ENCODE data around the gene CSPG5. TPM values are rescaled to one million over a fixed set of nuclear protein-coding genes. Genes with fewer than 3 reads are reported as not detected.

Gene CSPG5
- total and polyA plus RNA-seq, 8 donors = under 0.01 to 3.8 (median 0.35) TPM; not detected in 3

DNA sequence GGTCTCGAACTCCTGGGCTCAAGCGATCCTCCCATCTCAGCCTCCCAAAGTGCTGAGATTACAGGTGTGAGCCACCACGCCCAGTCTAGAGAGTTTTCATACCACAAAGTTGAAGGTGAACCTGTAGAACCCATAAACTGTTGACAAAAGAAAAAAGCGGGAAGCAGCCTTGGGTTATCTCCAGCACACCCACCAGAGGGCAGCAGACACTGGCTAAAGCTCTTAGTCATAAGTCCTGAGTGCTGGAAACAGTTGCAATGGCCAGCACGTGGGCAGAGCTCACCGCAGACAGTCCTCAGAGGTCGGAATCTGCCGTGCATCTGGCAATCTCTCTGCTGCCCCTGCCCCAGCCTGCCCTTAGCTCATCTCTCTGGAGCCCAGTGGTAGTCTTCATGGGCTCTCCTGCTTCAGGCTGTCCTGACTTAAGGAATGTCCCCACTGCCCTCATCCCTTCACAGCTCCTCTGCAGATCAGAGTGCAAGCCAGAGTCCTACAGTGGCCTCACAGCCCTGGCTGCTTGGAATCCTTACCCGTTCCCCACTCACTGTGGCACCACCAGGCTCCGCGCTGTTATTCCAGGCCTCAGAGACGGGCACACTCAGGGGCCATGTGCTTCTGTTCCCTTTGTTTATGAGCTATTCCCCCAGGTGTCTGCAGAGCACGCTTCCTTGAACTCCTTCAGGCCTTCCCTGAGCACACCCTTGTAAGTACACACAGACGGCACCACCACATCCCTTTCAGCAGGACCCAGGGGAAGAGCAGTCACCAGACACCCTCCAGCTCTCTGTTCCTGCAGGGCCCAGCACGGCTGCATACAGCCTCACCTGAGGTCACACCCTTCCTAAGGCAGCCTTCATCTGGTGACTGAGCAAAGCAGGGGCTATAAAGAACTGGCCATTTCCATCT lies 56.3 kb downstream of the CSPG5 start:
- H3K27ac ChIP-seq = no peak overlapping the region
- H3K4me3 ChIP-seq = no peak overlapping the region
- H3K36me3 ChIP-seq = no peaks in the 10 kb centered on the region
- H3K27me3 ChIP-seq = no peaks in the 10 kb centered on the region
- no peaks in the 10 kb centered on the region for H3K9me3 ChIP-seq
- intact Hi-C loops (cut with DNase I; ENCODE audit: low total_unique reads) = loop anchor here (5.0 kb wide), 1 partner anchor 270 kb away; no protein-coding TSS in a partner anchor
- TF ChIP-seq EP300 (IDR thresholded peaks at IDR 0.05) = no peak
- peak in 2 of 3 donors; percentile 7 to 83 for TF ChIP-seq POLR2AphosphoS5 (IDR thresholded peaks at IDR 0.05)
- TF ChIP-seq, protein P1, sequence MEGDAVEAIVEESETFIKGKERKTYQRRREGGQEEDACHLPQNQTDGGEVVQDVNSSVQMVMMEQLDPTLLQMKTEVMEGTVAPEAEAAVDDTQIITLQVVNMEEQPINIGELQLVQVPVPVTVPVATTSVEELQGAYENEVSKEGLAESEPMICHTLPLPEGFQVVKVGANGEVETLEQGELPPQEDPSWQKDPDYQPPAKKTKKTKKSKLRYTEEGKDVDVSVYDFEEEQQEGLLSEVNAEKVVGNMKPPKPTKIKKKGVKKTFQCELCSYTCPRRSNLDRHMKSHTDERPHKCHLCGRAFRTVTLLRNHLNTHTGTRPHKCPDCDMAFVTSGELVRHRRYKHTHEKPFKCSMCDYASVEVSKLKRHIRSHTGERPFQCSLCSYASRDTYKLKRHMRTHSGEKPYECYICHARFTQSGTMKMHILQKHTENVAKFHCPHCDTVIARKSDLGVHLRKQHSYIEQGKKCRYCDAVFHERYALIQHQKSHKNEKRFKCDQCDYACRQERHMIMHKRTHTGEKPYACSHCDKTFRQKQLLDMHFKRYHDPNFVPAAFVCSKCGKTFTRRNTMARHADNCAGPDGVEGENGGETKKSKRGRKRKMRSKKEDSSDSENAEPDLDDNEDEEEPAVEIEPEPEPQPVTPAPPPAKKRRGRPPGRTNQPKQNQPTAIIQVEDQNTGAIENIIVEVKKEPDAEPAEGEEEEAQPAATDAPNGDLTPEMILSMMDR (IDR thresholded peaks at IDR 0.05) = peak in 6 of 7 experiments; percentile 26 to 94 (median 85)
- H3K4me1 ChIP-seq = peaks cover 0 to 12% (median 7%) of the 10 kb centered on the region in 4 donors
- peak; percentile 83 to 95 for DNase-seq
- 32 to 40% (median 35%) methylated on average over 13 to 15 of the region's 15 CpGs for WGBS, 5 donors

DNA sequence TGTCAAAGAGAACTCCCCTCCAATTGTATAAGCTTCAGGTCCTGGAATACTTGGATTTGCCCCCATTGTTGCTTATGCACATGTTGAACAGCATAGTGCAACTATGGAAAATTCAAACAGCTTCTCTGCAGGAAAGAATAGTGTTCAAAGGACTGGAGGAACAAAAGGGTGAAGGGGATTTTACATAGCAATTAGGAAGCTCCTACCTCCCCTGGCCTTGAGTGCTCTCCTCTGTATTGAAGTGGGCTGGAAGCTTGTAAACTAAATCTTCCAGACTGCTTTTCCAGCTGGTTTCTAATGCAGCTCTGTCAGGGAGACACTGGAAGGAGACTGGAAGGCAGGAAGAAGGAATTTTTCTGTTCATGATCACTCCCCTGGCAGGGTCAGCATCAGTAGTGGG lies 57.9 kb downstream of the CSPG5 start:
- intact Hi-C loops (cut with DNase I; ENCODE audit: low total_unique reads) = loop anchor here (5.0 kb wide), 1 partner anchor 272 kb away; no protein-coding TSS in a partner anchor
- Histone ChIP-seq H3K27ac (no peak overlapping the region), H3K27me3 (no peaks in the 10 kb centered on the region), H3K9me3 (no peaks in the 10 kb centered on the region), H3K4me1 (peaks cover 0 to 12% (median 7%) of the 10 kb centered on the region in 4 donors), H3K36me3 (no peaks in the 10 kb centered on the region), H3K4me3 (no peak overlapping the region)
- DNase-seq = no peak
- TF ChIP-seq POLR2A (IDR thresholded peaks at IDR 0.05) (no peak), POLR2AphosphoS5 (IDR thresholded peaks at IDR 0.05) (no peak), EP300 (IDR thresholded peaks at IDR 0.05) (no peak)
- TF ChIP-seq, protein P1 (IDR thresholded peaks at IDR 0.05) = no peak

- 73 to 89% (median 87%) methylated on average over 2 of the region's 2 CpGs for WGBS, 5 donors
- Histone ChIP-seq H3K27me3 (no peaks in the 10 kb centered on the region), H3K27ac (no peak overlapping the region), H3K4me3 (no peak overlapping the region), H3K36me3 (no peaks in the 10 kb centered on the region), H3K9me3 (no peaks in the 10 kb centered on the region), H3K4me1 (peaks cover 0 to 16% (median 9%) of the 10 kb centered on the region in 4 donors)
- DNase-seq = no peak
- TF ChIP-seq EP300 (IDR thresholded peaks at IDR 0.05) (no peak), POLR2A (IDR thresholded peaks at IDR 0.05) (no peak), POLR2AphosphoS5 (IDR thresholded peaks at IDR 0.05) (no peak)
- TF ChIP-seq, protein P1 (IDR thresholded peaks at IDR 0.05) = no peak
- intact Hi-C loops (cut with DNase I; ENCODE audit: low total_unique reads) = no loop called here
Measured at GRCh38 chr3:47517937-47518336, 60.7 kb downstream of the CSPG5 start.

DNA sequence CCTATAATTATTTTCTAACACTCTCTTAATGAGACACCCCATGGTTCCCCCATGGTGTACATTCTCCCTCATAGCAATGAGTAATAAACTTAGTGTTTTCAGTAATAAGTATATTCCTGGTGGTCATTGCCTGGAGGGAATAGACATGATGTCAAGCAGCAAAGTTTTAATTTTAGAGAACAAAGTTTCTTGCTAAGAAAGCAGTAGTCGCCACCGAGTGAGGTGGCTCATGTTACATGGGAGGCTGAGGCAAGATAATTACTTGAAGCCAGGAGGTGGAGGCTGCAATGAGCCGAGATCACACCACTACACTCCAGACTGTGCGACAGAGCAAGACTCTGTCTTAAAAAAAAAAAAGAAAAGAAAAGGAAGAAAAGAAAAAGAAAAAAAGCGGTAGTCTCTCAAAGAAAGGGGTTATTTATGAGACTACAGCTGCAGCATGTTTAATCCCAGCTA lies 62.8 kb downstream of the CSPG5 start:
- TF ChIP-seq, protein P1 (IDR thresholded peaks at IDR 0.05) = no peak
- TF ChIP-seq EP300 (IDR thresholded peaks at IDR 0.05) (no peak), POLR2AphosphoS5 (IDR thresholded peaks at IDR 0.05) (no peak), POLR2A (IDR thresholded peaks at IDR 0.05) (no peak)
- no peak for DNase-seq
- intact Hi-C loops (cut with DNase I; ENCODE audit: low total_unique reads) = no loop called here
- Histone ChIP-seq H3K4me3 (no peak overlapping the region), H3K36me3 (peaks cover 0 to 3% (median under 1%) of the 10 kb centered on the region in 4 donors), H3K27me3 (no peaks in the 10 kb centered on the region), H3K27ac (no peak overlapping the region), H3K4me1 (peaks cover 9 to 21% (median 14%) of the 10 kb centered on the region in 4 donors), H3K9me3 (no peaks in the 10 kb centered on the region)
- 57 to 72% (median 65%) methylated on average over 5 of the region's 5 CpGs for WGBS, 5 donors
